RWPE2 (cell line): ENCODE measurements around the gene TBCB.

Source experiments
- ATAC-seq: fragments of 200-7000 bp; cut with Tn5 transposase; 3 replicates; pipeline ENCODE4 v1.9.1; 2021; ENCODE audit warnings: low read depth
- DNase-seq: peaks from one replicate; pipeline ENCODE4 v3.0.0-alpha.2; 2020; ENCODE audit warnings: low spot score
- H3K27ac ChIP-seq: fragments of 450-650 bp; 2 replicates; pipeline ENCODE4 v1.5.1; 2017; ENCODE audit warnings: mild to moderate bottlenecking; ENCODE audit not compliant: poor library complexity, severe bottlenecking
- H3K27me3 ChIP-seq: fragments of 250-450 bp; sonication (Bioruptor Pico); 2 replicates; pipeline ENCODE4 v1.5.1; 2021; ENCODE audit warnings: mild to moderate bottlenecking, moderate library complexity; ENCODE audit not compliant: insufficient read depth, poor library complexity, severe bottlenecking
- H3K36me3 ChIP-seq: fragments of 250-450 bp; sonication (Bioruptor Pico); 2 replicates; pipeline ENCODE4 v1.5.1; 2020; ENCODE audit warnings: low read depth, mild to moderate bottlenecking, moderate library complexity
- H3K4me1 ChIP-seq: fragments of 250-450 bp; sonication (Bioruptor Pico); 2 replicates; pipeline ENCODE4 v1.5.1; 2021; ENCODE audit warnings: mild to moderate bottlenecking, moderate library complexity; ENCODE audit not compliant: insufficient read depth, poor library complexity, severe bottlenecking
- H3K4me3 ChIP-seq: fragments of 250-450 bp; sonication (Bioruptor Pico); 2 replicates; pipeline ENCODE4 v1.5.1; 2021; ENCODE audit warnings: mild to moderate bottlenecking, moderate library complexity; ENCODE audit not compliant: severe bottlenecking
- H3K9me3 ChIP-seq: fragments of 250-450 bp; sonication (Bioruptor Pico); 2 replicates; pipeline ENCODE4 v1.5.1; 2021; ENCODE audit warnings: mild to moderate bottlenecking, moderate library complexity; ENCODE audit not compliant: severe bottlenecking
- TF ChIP-seq, protein P1 (sequence below): fragments of 450-650 bp; IDR thresholded peaks from one replicate; pipeline ENCODE4 v1.5.1; 2017; ENCODE audit warnings: mild to moderate bottlenecking, moderate library complexity; ENCODE audit not compliant: poor library complexity, severe bottlenecking

TBCB gene

DNA sequence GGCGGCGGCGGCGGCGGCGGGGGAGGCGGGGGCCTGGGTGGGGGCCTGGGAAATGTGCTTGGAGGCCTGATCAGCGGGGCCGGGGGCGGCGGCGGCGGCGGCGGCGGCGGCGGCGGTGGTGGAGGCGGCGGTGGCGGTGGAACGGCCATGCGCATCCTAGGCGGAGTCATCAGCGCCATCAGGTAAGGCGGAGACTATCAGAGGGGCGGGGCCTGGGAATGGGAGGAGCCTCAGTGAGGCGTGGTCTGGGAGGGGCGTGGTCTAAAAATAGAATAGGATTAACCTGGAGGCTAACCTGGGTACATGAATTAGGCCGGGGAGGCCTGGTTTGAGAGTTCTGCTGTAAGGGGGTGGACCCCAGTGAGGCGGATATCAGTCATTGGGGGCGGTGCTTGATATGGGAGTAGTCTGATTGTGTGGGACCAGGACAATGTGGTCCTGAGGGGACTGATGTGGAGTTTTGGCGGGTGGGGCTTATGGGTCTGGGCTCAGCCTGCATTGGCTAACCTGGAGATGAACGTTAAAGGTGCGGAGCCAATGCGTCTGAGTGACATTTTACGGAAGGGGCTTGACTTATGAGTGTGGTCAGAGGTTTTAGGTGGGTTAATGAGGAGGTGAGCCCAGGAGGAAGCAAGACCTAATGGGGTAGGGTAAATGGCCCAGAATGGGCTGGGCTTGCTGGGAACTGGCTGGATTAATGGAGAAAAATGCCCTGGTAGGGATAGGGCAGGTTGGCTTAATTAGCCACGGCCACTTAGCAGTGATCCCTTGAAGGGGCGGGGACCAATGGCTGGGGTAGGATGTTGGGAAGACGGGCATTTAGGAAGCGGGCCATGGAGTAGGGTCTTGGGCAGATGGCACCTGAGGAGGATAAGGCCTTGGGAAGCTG lies 26.0 kb downstream of the TBCB start:
- ATAC-seq (peak; percentile 56), DNase-seq (peak; percentile 89)
- peaks cover 9% of the 10 kb centered on the region for H3K4me1 ChIP-seq
- no peaks in the 10 kb centered on the region for H3K27me3 ChIP-seq
- TF ChIP-seq, protein P1, sequence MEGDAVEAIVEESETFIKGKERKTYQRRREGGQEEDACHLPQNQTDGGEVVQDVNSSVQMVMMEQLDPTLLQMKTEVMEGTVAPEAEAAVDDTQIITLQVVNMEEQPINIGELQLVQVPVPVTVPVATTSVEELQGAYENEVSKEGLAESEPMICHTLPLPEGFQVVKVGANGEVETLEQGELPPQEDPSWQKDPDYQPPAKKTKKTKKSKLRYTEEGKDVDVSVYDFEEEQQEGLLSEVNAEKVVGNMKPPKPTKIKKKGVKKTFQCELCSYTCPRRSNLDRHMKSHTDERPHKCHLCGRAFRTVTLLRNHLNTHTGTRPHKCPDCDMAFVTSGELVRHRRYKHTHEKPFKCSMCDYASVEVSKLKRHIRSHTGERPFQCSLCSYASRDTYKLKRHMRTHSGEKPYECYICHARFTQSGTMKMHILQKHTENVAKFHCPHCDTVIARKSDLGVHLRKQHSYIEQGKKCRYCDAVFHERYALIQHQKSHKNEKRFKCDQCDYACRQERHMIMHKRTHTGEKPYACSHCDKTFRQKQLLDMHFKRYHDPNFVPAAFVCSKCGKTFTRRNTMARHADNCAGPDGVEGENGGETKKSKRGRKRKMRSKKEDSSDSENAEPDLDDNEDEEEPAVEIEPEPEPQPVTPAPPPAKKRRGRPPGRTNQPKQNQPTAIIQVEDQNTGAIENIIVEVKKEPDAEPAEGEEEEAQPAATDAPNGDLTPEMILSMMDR: no peak
- peaks cover 42% of the 10 kb centered on the region for H3K36me3 ChIP-seq
- H3K27ac ChIP-seq: peak overlapping the region; percentile 95
- H3K9me3 ChIP-seq: no peaks in the 10 kb centered on the region
- H3K4me3 ChIP-seq: peak overlapping the region; percentile 72

DNA sequence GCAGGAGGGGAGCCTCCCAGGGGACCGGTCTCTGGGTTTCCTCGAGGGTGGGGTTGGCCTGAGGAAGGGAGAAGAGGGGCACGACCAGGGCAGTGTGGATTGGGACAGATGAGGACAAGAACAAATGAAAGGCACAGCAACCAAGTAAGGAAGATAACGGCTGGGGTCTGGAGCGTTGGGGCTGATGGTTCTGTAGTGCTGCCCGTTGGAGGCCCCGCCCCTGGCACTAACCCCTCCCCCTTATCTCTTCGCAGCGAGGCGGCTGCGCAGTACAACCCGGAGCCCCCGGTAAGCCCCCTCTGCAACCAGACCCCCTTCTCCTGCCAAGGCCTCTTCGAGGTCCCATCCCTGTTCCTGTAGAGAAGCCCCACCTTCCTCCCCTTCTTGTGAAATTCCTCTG lies 26.8 kb downstream of the TBCB start:
- Histone ChIP-seq H3K4me1 (peaks cover 3% of the 10 kb centered on the region), H3K36me3 (peaks cover 49% of the 10 kb centered on the region), H3K4me3 (no peak overlapping the region), H3K9me3 (no peaks in the 10 kb centered on the region), H3K27me3 (no peaks in the 10 kb centered on the region), H3K27ac (peak overlapping the region; percentile 95)
- TF ChIP-seq, protein P1: no peak
- ATAC-seq (no peak), DNase-seq (no peak)

DNA sequence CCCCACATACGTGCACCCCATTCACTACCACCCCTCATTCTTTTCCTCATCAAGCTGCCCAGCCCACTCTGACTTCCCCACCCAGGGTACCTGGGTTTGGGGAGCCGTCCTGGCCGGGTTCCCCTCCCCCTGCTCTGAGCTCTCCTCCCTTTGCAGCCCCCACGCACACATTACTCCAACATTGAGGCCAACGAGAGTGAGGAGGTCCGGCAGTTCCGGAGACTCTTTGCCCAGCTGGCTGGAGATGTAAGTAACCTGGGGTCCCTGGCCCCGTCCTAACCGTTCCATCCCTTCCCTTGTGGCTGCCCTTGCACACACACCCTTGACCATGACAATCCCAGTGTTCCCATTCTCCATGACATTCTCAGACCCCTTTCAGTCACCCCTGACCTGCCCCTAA lies 27.2 kb downstream of the TBCB start:
- Histone ChIP-seq H3K27me3 (no peaks in the 10 kb centered on the region), H3K27ac (no peak overlapping the region), H3K36me3 (peaks cover 54% of the 10 kb centered on the region), H3K4me1 (no peaks in the 10 kb centered on the region), H3K9me3 (no peaks in the 10 kb centered on the region), H3K4me3 (no peak overlapping the region)
- DNase-seq (no peak), ATAC-seq (no peak)
- TF ChIP-seq, protein P1: no peak

DNA sequence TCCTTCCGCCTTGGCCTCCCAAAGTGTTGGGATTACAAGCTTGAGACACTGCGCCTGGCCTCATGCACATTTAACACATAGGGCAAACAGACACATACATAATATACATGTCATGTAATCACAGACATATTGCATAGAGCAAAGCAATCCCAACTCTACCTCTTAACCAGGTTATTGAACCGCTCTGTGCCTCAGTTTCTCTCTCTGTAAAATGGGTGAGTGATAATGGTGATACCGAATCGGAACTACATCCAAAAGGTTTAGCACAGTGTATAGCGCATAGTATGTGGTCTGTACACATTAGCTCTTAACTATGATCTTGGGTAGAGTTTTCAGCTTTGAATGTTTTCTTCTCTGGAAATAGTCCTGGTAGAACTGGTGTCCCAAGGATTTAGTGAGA lies 29.4 kb downstream of the TBCB start:
- Histone ChIP-seq H3K4me3 (no peak overlapping the region), H3K9me3 (no peaks in the 10 kb centered on the region), H3K4me1 (peaks cover 7% of the 10 kb centered on the region), H3K36me3 (peaks cover 71% of the 10 kb centered on the region), H3K27me3 (no peaks in the 10 kb centered on the region), H3K27ac (no peak overlapping the region)
- TF ChIP-seq, protein P1: no peak
- ATAC-seq (no peak), DNase-seq (no peak)

DNA sequence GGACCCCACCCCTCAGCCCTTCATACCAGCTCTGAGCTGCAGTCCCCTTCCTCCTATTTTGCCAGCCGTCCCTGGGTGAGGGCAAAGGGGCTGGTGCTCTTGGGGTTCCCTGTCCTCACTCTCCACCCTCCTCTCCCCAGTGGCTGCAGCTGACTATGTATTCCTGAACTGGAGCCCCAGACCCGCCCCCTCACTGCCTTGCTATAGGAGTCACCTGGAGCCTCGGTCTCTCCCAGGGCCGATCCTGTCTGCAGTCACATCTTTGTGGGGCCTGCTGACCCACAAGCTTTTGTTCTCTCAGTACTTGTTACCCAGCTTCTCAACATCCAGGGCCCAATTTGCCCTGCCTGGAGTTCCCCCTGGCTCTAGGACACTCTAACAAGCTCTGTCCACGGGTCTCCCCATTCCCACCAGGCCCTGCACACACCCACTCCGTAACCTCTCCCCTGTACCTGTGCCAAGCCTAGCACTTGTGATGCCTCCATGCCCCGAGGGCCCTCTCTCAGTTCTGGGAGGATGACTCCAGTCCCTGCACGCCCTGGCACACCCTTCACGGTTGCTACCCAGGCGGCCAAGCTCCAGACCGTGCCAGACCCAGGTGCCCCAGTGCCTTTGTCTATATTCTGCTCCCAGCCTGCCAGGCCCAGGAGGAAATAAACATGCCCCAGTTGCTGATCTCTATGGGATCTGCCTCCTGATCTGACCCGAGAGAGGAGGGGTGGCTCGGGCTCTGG lies 34.6 kb downstream of the TBCB start:
- H3K9me3 ChIP-seq: no peaks in the 10 kb centered on the region
- H3K36me3 ChIP-seq: peaks cover 78% of the 10 kb centered on the region
- TF ChIP-seq, protein P1: no peak
- DNase-seq (peak; percentile 89), ATAC-seq (peak; percentile 83)
- peak overlapping the region; percentile 40 for H3K27ac ChIP-seq
- H3K4me3 ChIP-seq: no peak overlapping the region
- H3K27me3 ChIP-seq: no peaks in the 10 kb centered on the region
- H3K4me1 ChIP-seq: peaks cover 13% of the 10 kb centered on the region
